SK-N-SH (cell line): ENCODE data around the gene DLEU7. TPM values are rescaled to one million over a fixed set of nuclear protein-coding genes. Genes with fewer than 3 reads are reported as not detected.

ENCODE experiments used
- CTCF ChIA-PET: fragments of 300-600, 350-600 bp; formaldehyde crosslinking; extraction: SDS; loops from one replicate; lab custom pipeline; 2021; lab: Yijun Ruan, JAX
- POLR2A ChIA-PET: fragments of 350-600 bp; sonication (Branson Sonifier 250); formaldehyde crosslinking; extraction: SDS; loops from one replicate; lab custom pipeline; 2020; ENCODE audit warnings: antibody characterized with exemption, inconsistent platforms; lab: Yijun Ruan, JAX
- DNase-seq: peaks from one replicate; pipeline ENCODE4 v3.0.0; 2012
- H2AFZ ChIP-seq: fragments of 200-600 bp; sonication (generic); 2 replicates; pipeline ENCODE4 v1.8.1; 2016; ENCODE audit warnings: antibody characterized with exemption, mild to moderate bottlenecking, low read depth
- H3F3A ChIP-seq: fragments of 200-600 bp; sonication (generic); replicated peaks from 2 replicates; pipeline ENCODE3; 2016; ENCODE audit warnings: antibody characterized with exemption, mild to moderate bottlenecking; ENCODE audit not compliant: insufficient read depth
- H3K27ac ChIP-seq, 2 experiments: fragments of 200-500 bp in 1 of 2; fragments of 200-600 bp in 1 of 2; sonication (Bioruptor generic) in 1 of 2; sonication (generic), shearing (Covaris generic) in 1 of 2; 2 replicates each; pipeline versions ENCODE4 v1.5.1 to v1.6.1; 2014 to 2016; ENCODE audit warnings: low read depth in 2 of 2, inconsistent platforms in 1 of 2, low read length in 1 of 2, mild to moderate bottlenecking in 1 of 2, mixed read lengths in 1 of 2
- H3K27me3 ChIP-seq: fragments of 200-600 bp; sonication (generic), shearing (Covaris generic); 2 replicates; pipeline ENCODE4 v1.6.1; 2016; ENCODE audit warnings: mixed run types; ENCODE audit not compliant: insufficient read depth
- H3K36me3 ChIP-seq, 2 experiments: fragments of 200-500 bp in 1 of 2; fragments of 200-600 bp in 1 of 2; sonication (Bioruptor generic) in 1 of 2; sonication (generic) in 1 of 2; replicated peaks in 1 of 2; 2 replicates each; pipeline versions ENCODE3 to v1.5.1; 2014 to 2016; ENCODE audit warnings: low read length in 1 of 2, mild to moderate bottlenecking in 1 of 2; ENCODE audit not compliant: insufficient read depth in 2 of 2, control insufficient read depth in 1 of 2
- H3K4me1 ChIP-seq, 2 experiments: fragments of 200-500 bp in 1 of 2; fragments of 200-600 bp in 1 of 2; sonication (Bioruptor generic) in 1 of 2; sonication (generic), shearing (Covaris generic) in 1 of 2; 2 replicates each; pipeline versions ENCODE4 v1.5.1 to v1.6.1; 2014 to 2016; ENCODE audit warnings: low read depth in 1 of 2, low read length in 1 of 2, mixed run types in 1 of 2; ENCODE audit not compliant: insufficient read depth in 2 of 2, control insufficient read depth in 1 of 2
- H3K4me2 ChIP-seq: fragments of 200-600 bp; sonication (generic), shearing (Covaris generic); 2 replicates; pipeline ENCODE4 v1.6.1; 2017; ENCODE audit warnings: mixed run types
- H3K4me3 ChIP-seq, 2 experiments: fragments of 200-500 bp in 1 of 2; fragments of 200-600 bp in 1 of 2; sonication (Bioruptor generic) in 1 of 2; sonication (generic), shearing (Covaris generic) in 1 of 2; 2 replicates each; pipeline versions ENCODE4 v1.5.1 to v1.8.1; 2014 to 2016; ENCODE audit warnings: low read depth in 2 of 2, inconsistent platforms in 1 of 2, low read length in 1 of 2, mild to moderate bottlenecking in 1 of 2, mixed read lengths in 1 of 2, moderate library complexity in 1 of 2
- H3K79me2 ChIP-seq: fragments of 200-600 bp; sonication (generic); 2 replicates; pipeline ENCODE4 v1.8.1; 2017; ENCODE audit warnings: mild to moderate bottlenecking; ENCODE audit not compliant: insufficient read depth
- H3K9ac ChIP-seq: fragments of 200-600 bp; sonication (generic); 2 replicates; pipeline ENCODE4 v1.6.1; 2017; ENCODE audit warnings: mixed run types
- H3K9me2 ChIP-seq: fragments of 200-600 bp; sonication (generic); 2 replicates; pipeline ENCODE4 v1.6.1; 2017; ENCODE audit warnings: mixed run types
- H3K9me3 ChIP-seq: fragments of 200-600 bp; sonication (generic); 2 replicates; pipeline ENCODE4 v1.6.1; 2017; ENCODE audit warnings: mixed run types, mild to moderate bottlenecking, moderate library complexity
- H4K20me1 ChIP-seq: fragments of 200-600 bp; sonication (generic); 2 replicates; pipeline ENCODE4 v1.6.1; 2017; ENCODE audit warnings: mild to moderate bottlenecking, mixed run types; ENCODE audit not compliant: insufficient read depth
- CTCF ChIP-seq: fragments of 200-600 bp; sonication (generic); IDR thresholded peaks from 2 replicates; pipeline ENCODE4 v1.6.1; 2017; ENCODE audit warnings: antibody characterized with exemption, mild to moderate bottlenecking, moderate library complexity
- ELF1 ChIP-seq: IDR thresholded peaks from 2 replicates; pipeline ENCODE4 v1.4.0; 2012
- EP300 ChIP-seq, 2 experiments: IDR thresholded peaks; 2 replicates each; pipeline versions ENCODE4 v1.4.0 to v1.6.1; 2012; ENCODE audit warnings: borderline replicate concordance in 1 of 2, low read depth in 1 of 2, low read length in 1 of 2
- FOSL2 ChIP-seq: IDR thresholded peaks from 2 replicates; pipeline ENCODE4 v1.4.0; 2012; ENCODE audit warnings: low read depth, mild to moderate bottlenecking, moderate library complexity, borderline replicate concordance
- GATA2 ChIP-seq: sonication (generic); formaldehyde crosslinking; IDR thresholded peaks from 2 replicates; pipeline ENCODE4 v1.5.0; 2020; ENCODE audit warnings: mild to moderate bottlenecking, missing genetic modification reagents
- MEF2A ChIP-seq: IDR thresholded peaks from 2 replicates; pipeline ENCODE4 v1.4.0; 2012; ENCODE audit warnings: low read depth, borderline replicate concordance
- MXI1 ChIP-seq: IDR thresholded peaks from 2 replicates; pipeline ENCODE4 v1.6.1; 2012; ENCODE audit warnings: mild to moderate bottlenecking, low read depth, low read length, improper control_type of control experiment
- PBX3 ChIP-seq: IDR thresholded peaks from 2 replicates; pipeline ENCODE4; 2012
- REST ChIP-seq: IDR thresholded peaks from 2 replicates; pipeline ENCODE4 v1.6.1; 2012; ENCODE audit warnings: mild to moderate bottlenecking, low read depth, low read length, moderate library complexity
- RXRA ChIP-seq: IDR thresholded peaks from 2 replicates; pipeline ENCODE4 v1.4.0; 2012; ENCODE audit warnings: low read depth, mild to moderate bottlenecking, borderline replicate concordance
- SMC3 ChIP-seq: IDR thresholded peaks from 2 replicates; pipeline ENCODE4 v1.6.1; 2012; ENCODE audit warnings: low read depth, low read length, improper control_type of control experiment
- TAF1 ChIP-seq: IDR thresholded peaks from 2 replicates; pipeline ENCODE4 v1.6.1; 2012; ENCODE audit warnings: low read depth, mild to moderate bottlenecking, low read length, moderate library complexity, borderline replicate concordance
- TCF12 ChIP-seq: IDR thresholded peaks from 2 replicates; pipeline ENCODE4 v1.4.0; 2012
- USF1 ChIP-seq: IDR thresholded peaks from 2 replicates; pipeline ENCODE4 v1.4.0; 2012; ENCODE audit warnings: low read depth, borderline replicate concordance
- WGBS: methylation state at CpG from one replicate; pipeline ENCODE4 v1.1.6; 2017; ENCODE audit warnings: low lambda C conversion rate; 5-methylcytosine and 5-hydroxymethylcytosine counted together
- polyA plus RNA-seq, 3 experiments: library from polyadenylated mRNA; depleted of rRNA; stranded (reverse); fragments of >200 nt; gene quantifications; 2 replicates each; pipeline ENCODE4 v1.2.3, GENCODE V29; 2012

Gene DLEU7
- polyA plus RNA-seq, 1 of the 3 experiments (the other 2 are of a cell fraction) = not detected

- Histone ChIP-seq H3K36me3 (no peaks in the 10 kb centered on the region), H3K4me1 (peaks cover 0 to 10% of the 10 kb centered on the region in 2 experiments; a peak in 1 of 4 replicates), H3F3A (no peaks in the 10 kb centered on the region), H3K4me3 (no peak overlapping the region), H3K79me2 (no peaks in the 10 kb centered on the region), H3K27ac (no peak overlapping the region; a peak in 1 of 4 replicates), H3K9me2 (no peaks in the 10 kb centered on the region), H2AFZ (no peak overlapping the region), H4K20me1 (no peaks in the 10 kb centered on the region), H3K9me3 (no peaks in the 10 kb centered on the region), H3K9ac (no peak overlapping the region), H3K4me2 (no peak overlapping the region), H3K27me3 (no peaks in the 10 kb centered on the region)
- CTCF ChIA-PET = no interaction called here
- 0 out of 2 replicates have a peak, but pooled peaks have one; percentile 6 for TF ChIP-seq PBX3
- no peak for TF ChIP-seq CTCF
- 0 out of 2 replicates have a peak, but pooled peaks have one; percentile 6 for TF ChIP-seq TCF12
- no peak for DNase-seq
- POLR2A ChIA-PET = no interaction called here
- WGBS = 100% methylated on average over 1 of the region's 1 CpG
Observed at GRCh38 chr13:50845211-50845610, 1.7 kb upstream of the DLEU7 start.

GRCh38 chr13:50844084-50844875 is 788 bp upstream of the DLEU7 start:
- TF ChIP-seq REST = no peak
- no peak for TF ChIP-seq USF1
- no peak for TF ChIP-seq MEF2A
- no peak for TF ChIP-seq CTCF
- TF ChIP-seq SMC3 = no peak
- TF ChIP-seq ELF1 = no peak
- TF ChIP-seq PBX3 = no peak
- no peak for TF ChIP-seq EP300 (IDR thresholded peaks at IDR 0.05; ENCODE audit: borderline replicate concordance in 1 of 2, low read depth in 1 of 2, low read length in 1 of 2)
- no peak for TF ChIP-seq MXI1
- TF ChIP-seq RXRA = no peak
- no peak for TF ChIP-seq TAF1
- TF ChIP-seq GATA2 (CRISPR knock-in tag) = no peak
- no peak for TF ChIP-seq FOSL2
- Histone ChIP-seq H2AFZ (no peak overlapping the region), H3K9me3 (no peaks in the 10 kb centered on the region), H3K27me3 (no peaks in the 10 kb centered on the region), H3K36me3 (no peaks in the 10 kb centered on the region), H3K79me2 (no peaks in the 10 kb centered on the region), H4K20me1 (no peaks in the 10 kb centered on the region), H3K4me2 (no peak overlapping the region), H3K9ac (no peak overlapping the region), H3K4me3 (no peak overlapping the region), H3F3A (no peaks in the 10 kb centered on the region), H3K4me1 (peaks cover 0 to 10% of the 10 kb centered on the region in 2 experiments; a peak in 1 of 4 replicates), H3K27ac (no peak overlapping the region; a peak in 1 of 4 replicates), H3K9me2 (no peaks in the 10 kb centered on the region)
- ChIA-PET CTCF (no interaction called here), POLR2A (no interaction called here)
- no peak for DNase-seq
- 64% methylated on average over 5 of the region's 6 CpGs for WGBS
